NCI-H446 treated with DMSO at 0.1 percent for 48 hours (cell line): ENCODE results near the gene RXRG.

Source experiments
- DNase-seq: peaks from one replicate; lab custom pipeline; 2025; lab: John Stamatoyannopoulos, UW

RXRG gene

DNA sequence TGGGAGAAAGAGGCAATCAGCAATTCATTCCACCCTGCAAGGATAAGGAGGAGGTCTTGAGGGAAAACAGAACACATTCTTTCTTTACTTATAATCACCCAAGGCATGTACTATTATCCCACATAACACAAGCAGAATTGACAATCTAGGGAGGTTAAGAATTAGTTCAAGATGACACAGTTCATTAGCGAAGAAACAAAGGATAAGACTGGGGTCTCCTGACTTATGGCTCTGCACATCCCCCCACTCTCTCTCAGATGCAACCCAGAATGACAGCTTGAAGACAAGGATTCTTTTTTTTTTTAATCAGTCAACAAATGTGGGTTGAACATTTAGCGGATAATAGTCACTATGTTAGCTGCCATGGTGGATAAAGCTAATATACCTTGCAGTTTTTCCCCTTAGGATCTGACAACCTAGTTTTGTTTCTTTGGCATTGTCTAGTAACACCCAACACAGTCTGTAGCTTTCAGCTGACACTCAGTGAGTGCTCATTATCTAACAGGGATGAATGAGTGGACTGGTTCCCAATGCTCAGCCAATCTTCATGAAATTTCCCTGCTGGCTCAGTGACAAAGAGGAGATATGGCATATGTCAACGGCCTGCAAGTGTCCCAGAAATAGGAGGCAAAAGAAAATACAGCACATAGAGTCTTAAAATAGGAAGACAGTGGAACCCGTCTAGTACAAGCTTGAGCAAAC, 35.1 kb downstream of the RXRG start:
- no peak for DNase-seq

GRCh38 chr1:165408518-165408917, 36.4 kb downstream of the RXRG start:
- peak; percentile 18 for DNase-seq

GRCh38 chr1:165407398-165407797, 37.5 kb downstream of the RXRG start:
- DNase-seq: no peak

- no peak for DNase-seq
Observed at GRCh38 chr1:165403835-165404482, 41.0 kb downstream of the RXRG start.

DNA sequence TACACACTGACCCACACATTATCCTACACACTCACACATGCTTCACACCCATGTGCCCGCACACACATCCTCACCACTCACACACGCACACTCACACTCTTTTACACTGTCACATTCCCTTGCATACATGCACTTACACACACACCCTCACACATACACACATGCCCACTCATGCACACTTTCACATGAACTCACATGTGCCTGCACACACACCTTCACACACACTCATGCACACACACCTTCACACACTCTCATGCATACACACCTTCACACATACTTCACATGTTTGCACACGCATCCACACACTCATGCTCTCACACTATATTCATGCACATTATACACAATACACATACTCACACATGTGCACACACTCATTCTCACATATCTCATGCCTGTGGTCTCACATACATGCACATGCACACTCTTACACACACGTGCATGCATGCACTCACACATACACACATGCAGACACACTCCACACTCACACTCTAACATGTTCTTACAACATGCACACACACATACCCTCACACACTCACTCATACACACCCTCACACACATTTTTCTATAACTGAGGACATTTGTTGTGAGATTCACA, 42.3 kb downstream of the RXRG start:
- no peak for DNase-seq

DNA sequence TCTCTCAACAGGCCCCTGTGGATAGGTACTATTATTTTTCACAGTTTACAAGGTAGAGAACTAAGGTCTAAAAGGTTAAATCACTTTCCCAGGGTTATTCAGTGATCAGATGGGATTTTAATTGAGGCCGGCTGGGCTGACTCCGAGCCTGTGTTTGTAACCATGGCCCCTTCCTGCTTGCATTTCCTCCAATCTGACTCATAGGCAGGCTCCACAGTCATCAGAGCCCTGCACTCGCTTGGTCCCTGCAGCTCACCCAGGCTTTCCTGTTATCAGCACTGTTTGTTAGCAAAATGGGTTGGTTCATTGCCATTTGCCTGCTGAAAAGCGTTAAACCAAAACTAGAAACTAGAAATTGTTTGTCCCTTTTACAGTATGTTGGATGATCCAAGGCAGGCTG, 47.0 kb downstream of the RXRG start:
- no peak for DNase-seq

DNA sequence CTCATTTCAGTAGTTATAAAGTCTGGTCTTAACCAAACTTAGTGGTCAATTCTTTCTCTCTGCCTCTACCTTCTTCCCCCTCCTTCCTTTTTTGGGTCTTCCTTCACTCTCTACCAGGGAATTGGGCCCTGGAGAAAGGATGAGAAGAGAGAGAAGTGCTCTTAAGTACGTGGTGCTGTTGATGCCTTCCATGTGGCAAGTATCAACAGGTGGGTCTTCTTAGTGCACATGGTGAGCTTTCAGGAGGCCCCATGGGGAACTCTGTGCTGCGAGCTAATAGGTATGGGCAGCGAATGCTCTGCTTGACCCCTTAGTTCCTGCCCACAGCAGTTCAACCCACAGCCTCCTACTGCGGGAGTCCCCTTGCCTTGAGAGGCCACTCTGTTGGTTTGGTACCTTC, 49.0 kb downstream of the RXRG start:
- no peak for DNase-seq

GRCh38 chr1:165395478-165395877, 49.4 kb downstream of the RXRG start:
- DNase-seq: no peak

- peak; percentile 43 for DNase-seq
Observed at GRCh38 chr1:165392634-165393571, 52.0 kb downstream of the RXRG start.

DNA sequence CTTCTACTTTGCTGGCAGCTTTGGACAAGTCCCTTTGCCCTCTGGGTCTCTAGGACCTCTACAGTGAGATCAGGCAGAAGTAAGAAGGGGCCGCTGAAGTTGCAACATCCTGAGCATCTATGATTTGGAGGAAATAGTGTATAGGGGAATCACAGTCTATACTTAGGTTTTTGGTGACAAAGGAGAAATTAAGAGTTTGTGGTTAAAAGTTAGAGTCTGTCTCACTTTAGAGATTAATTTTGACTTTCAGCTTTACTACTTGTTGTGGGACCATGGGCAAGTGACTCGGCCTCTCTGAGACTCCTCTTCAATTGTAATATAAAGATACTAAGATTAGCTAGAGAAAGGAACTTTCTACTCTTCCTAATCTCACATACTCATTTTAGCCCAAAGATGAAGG, 55.3 kb downstream of the RXRG start:
- no peak for DNase-seq

DNA sequence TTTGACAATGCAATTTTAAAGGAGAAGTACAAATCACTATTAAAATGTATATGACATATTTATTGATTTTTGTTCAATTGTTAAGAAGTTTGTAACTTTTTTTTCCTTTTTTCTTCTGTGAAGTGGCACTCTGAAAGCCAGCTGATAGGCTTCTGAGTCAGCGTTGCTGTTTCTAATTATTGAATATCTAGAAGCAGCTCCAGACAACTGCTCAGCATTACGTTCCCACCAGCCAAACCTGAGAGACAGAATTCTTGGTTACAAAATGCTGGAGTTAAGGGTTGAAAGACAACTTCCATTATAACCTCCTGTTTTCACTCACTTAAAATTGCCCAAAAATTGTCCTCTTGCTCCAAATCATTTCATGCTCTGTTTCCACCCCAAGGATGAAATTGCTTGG, 57.0 kb downstream of the RXRG start:
- DNase-seq: no peak

DNA sequence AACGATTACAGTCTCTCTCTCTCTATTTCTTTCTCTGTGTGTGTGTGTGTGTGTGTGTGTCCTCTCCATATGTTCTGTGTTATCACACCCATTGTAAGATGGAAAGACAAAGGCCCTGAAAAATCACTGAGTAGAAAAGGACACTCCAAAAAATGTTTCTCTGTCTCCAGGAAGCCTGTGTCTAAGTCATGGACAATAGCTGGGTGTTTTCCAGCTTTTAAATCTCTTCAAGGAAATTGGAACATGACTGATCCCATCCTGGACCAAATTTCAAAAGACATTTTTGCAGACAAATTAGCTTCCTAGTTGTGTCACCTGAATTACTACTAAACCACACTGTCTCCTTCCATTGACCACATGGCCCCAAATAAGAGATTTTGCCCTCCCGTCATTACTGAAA, 57.4 kb downstream of the RXRG start:
- no peak for DNase-seq

DNA sequence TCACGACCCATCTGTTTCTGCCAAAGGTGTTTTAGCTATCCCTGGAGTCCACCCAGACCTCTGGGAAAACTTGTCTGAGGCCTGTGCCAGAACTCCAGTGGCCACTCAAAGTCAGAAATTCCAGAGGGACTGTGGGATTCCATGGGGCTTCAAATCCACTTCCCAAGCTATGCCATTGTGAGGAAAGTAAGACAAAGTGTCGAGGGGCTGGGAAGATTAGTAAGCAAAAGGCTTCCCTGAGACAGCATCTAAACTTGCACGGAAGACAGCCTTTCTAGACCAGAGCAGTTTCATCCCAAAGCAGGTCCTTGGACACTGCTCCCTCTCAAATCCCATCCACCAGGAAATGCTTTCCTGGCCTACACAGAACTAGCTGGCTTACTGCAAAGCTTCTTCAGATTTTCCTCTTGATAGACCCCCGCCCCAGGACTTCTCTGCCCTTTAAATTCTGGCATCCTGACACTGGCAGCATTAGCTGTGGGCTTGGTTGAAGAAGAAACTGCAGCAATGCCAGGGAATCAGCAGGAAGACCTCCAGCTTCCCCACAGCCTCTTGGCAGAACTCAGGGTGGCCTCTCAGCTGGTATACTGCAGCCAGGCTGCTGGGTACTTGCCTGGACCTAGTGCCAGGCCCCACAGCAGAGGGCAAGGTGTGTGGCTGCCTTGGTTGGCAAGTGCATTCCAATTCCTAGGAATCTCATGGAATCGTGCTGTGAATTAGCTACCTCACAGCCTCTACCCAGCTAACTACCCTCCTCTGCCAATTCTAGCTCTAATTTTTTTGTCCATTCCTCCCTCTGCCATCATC, 61.1 kb downstream of the RXRG start:
- DNase-seq: peak; percentile 30

DNA sequence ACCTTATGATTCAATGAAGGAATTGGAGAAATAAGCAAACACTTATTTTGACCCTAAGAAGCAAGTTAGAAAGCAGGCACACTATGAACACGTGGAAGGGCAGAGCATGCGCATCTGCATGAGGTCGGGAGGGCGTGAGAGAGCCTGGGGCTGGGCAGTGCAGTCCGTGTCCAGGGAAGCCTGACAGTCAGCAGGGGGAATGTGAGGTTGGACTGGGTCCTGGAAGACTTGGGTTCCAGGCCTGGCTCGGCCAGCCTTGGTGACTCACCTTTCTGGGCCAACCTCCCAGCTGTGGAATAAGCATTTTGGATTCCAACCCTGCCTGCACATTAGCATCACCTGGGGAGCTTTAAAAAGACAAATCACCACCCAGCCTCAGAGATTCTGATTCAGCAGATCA, 61.9 kb downstream of the RXRG start:
- no peak for DNase-seq

GRCh38 chr1:165381745-165382505, 63.0 kb downstream of the RXRG start:
- no peak for DNase-seq

GRCh38 chr1:165376811-165377311, 68.1 kb downstream of the RXRG start:
- no peak for DNase-seq

- DNase-seq: peak; percentile 65
Observed at GRCh38 chr1:165376041-165376810, 68.7 kb downstream of the RXRG start.

- DNase-seq: no peak
Observed at GRCh38 chr1:165375623-165376022, 69.3 kb downstream of the RXRG start.

DNA sequence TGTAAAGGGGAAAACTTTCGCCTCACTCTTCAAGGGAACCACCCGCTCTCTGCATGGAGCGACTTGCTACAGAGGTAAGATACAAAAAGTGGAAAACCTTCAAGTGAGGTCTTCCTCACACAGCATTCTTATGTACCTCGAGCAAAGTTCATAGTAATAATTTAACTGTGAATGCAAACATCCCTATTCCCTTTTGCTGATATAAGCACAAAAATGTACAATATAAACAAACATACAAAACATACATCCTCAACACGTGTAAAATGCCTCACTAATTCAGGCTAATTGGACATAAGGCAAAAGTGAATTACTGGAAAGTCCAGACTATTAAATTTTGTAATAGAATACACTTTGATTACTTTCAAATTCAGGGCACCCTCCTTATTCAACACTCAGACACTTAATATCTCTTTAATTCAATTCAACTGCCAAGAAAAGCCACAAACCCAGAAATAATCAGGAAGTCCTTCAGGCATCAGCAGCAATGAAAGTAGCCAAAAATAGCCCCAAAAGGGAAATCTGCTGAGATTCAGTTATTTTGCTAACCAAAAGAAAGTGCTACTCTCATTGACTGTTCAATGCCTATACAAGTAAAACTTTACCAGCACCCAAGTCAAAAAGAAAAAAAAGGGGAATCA, 73.2 kb downstream of the RXRG start:
- DNase-seq: no peak
